HepG2 (cell line): ENCODE data around the gene ZNF771. TPM values are rescaled to one million over a fixed set of nuclear protein-coding genes. Genes with fewer than 3 reads are reported as not detected.

Source experiments
- FOXK2 ChIP-seq: fragments of 450-650 bp; IDR thresholded peaks from 2 replicates; pipeline ENCODE4 v1.6.1; 2016
- MEIS1 ChIP-seq: sonication (generic); formaldehyde crosslinking; IDR thresholded peaks from 2 replicates; pipeline ENCODE4 v1.9.0; 2021; ENCODE audit warnings: mild to moderate bottlenecking, missing genetic modification reagents, moderate library complexity, borderline replicate concordance
- MEIS2 ChIP-seq: sonication (generic); formaldehyde crosslinking; IDR thresholded peaks from 2 replicates; pipeline ENCODE4 v1.9.0; 2021; ENCODE audit warnings: mild to moderate bottlenecking, missing genetic modification reagents
- NFIC ChIP-seq: IDR thresholded peaks from 2 replicates; pipeline ENCODE4 v1.6.1; 2012; ENCODE audit warnings: mild to moderate bottlenecking, low read length, inconsistent platforms
- NFRKB ChIP-seq: fragments of 450-650 bp; IDR thresholded peaks from 2 replicates; pipeline ENCODE4 v1.6.1; 2017
- PAX8 ChIP-seq: sonication (generic); formaldehyde crosslinking; IDR thresholded peaks from 2 replicates; pipeline ENCODE4 v1.8.0; 2022; ENCODE audit warnings: mild to moderate bottlenecking, missing genetic modification reagents, borderline replicate concordance
- PHB2 ChIP-seq: fragments of 450-650 bp; IDR thresholded peaks from 2 replicates; pipeline ENCODE4 v1.6.1; 2018; ENCODE audit not compliant: partially characterized antibody
- PTBP1 ChIP-seq: fragments of 200-400 bp; formaldehyde crosslinking; IDR thresholded peaks from 2 replicates; pipeline ENCODE4 v1.6.1; 2018; ENCODE audit warnings: low read length, low read depth; ENCODE audit not compliant: poor library complexity, severe bottlenecking
- TFDP2 ChIP-seq: sonication (generic); formaldehyde crosslinking; IDR thresholded peaks from 2 replicates; pipeline ENCODE4 v1.4.0; 2020; ENCODE audit warnings: missing genetic modification reagents
- ZFP36L2 ChIP-seq: sonication (generic); formaldehyde crosslinking; IDR thresholded peaks from 2 replicates; pipeline ENCODE4 v1.4.0; 2020; ENCODE audit warnings: missing genetic modification reagents
- ZNF10 ChIP-seq: sonication (generic); formaldehyde crosslinking; IDR thresholded peaks from 2 replicates; pipeline ENCODE4 v1.4.0; 2020; ENCODE audit warnings: mild to moderate bottlenecking, low read depth, missing genetic modification reagents, borderline replicate concordance
- ZNF18 ChIP-seq: sonication (generic); formaldehyde crosslinking; IDR thresholded peaks from 2 replicates; pipeline ENCODE4 v1.8.0; 2022; ENCODE audit warnings: mild to moderate bottlenecking, missing genetic modification reagents; ENCODE audit not compliant: insufficient replicate concordance
- ZNF609 ChIP-seq: sonication (generic); formaldehyde crosslinking; IDR thresholded peaks from 2 replicates; pipeline ENCODE4 v1.4.0; 2020; ENCODE audit warnings: mild to moderate bottlenecking, missing genetic modification reagents, borderline replicate concordance
- ZNF670 ChIP-seq: sonication (generic); formaldehyde crosslinking; IDR thresholded peaks from 2 replicates; pipeline ENCODE4 v1.8.0; 2022; ENCODE audit warnings: mild to moderate bottlenecking, missing genetic modification reagents, borderline replicate concordance
- ZUFSP ChIP-seq: sonication (generic); formaldehyde crosslinking; IDR thresholded peaks from 2 replicates; pipeline ENCODE4 v1.9.0; 2021; ENCODE audit warnings: missing genetic modification reagents, mild to moderate bottlenecking, borderline replicate concordance
- ZXDC ChIP-seq: sonication (generic); formaldehyde crosslinking; IDR thresholded peaks from 2 replicates; pipeline ENCODE4 v1.5.0; 2020; ENCODE audit warnings: mild to moderate bottlenecking, missing genetic modification reagents
- polyA plus RNA-seq, 8 experiments: library from polyadenylated mRNA; depleted of rRNA in 3 of 8; stranded (reverse) in 7 of 8; unstranded in 1 of 8; fragments of >200 nt; fragmentation: Illumina TruSeq in 4 of 8; extraction: Trizol in 4 of 8; gene quantifications; 2 replicates each; pipeline versions ENCODE4 v1.2.1 to v1.2.3, GENCODE V29; 2011 to 2016; ENCODE audit warnings: low read depth in 4 of 8, missing spikeins in 1 of 8, mixed read lengths in 1 of 8; ENCODE audit not compliant: insufficient read depth in 1 of 8
- total RNA-seq, 5 experiments: library from RNA; depleted of rRNA; stranded (reverse); fragments of >200 nt; fragmentation: Illumina TruSeq; extraction: Trizol; gene quantifications; 2 replicates each; pipeline ENCODE4 v1.2.3, GENCODE V29; 2016; ENCODE audit warnings: low read depth in 1 of 5

ZNF771 gene
- total and polyA plus RNA-seq, 2 of the 13 experiments (the other 11 are each of a cell fraction or from before 2014, with no cell fraction given) = 5.0 to 11.8 TPM

- TF ChIP-seq ZNF18 (CRISPR knock-in tag) = peak; percentile 2
- TF ChIP-seq FOXK2 = no peak
- TF ChIP-seq NFIC = no peak
- no peak for TF ChIP-seq MEIS2 (CRISPR knock-in tag)
- no peak for TF ChIP-seq ZNF10 (CRISPR knock-in tag)
- TF ChIP-seq PAX8 = no peak
- no peak for TF ChIP-seq ZFP36L2 (CRISPR knock-in tag)
- TF ChIP-seq ZUFSP = no peak
- no peak for TF ChIP-seq ZNF670 (CRISPR knock-in tag)
- TF ChIP-seq ZXDC (CRISPR knock-in tag) = no peak
- peak; percentile 28; the same call in 1 of the 2 replicates for TF ChIP-seq ZNF609 (CRISPR knock-in tag)
- no peak for TF ChIP-seq MEIS1 (CRISPR knock-in tag)
- TF ChIP-seq PHB2 = no peak
- no peak for TF ChIP-seq TFDP2 (CRISPR knock-in tag)
- TF ChIP-seq NFRKB = no peak
- peak; percentile 59 for TF ChIP-seq PTBP1
Measured at GRCh38 chr16:30379158-30379783, 28.1 kb upstream of the ZNF771 start (continued).
